Measurements from ENCODE around the gene MS4A10. TPM values are rescaled to one million over a fixed set of nuclear protein-coding genes. Genes with fewer than 3 reads are reported as not detected.

Gene MS4A10
- total and polyA plus RNA-seq, 4 donors: not detected

- Histone ChIP-seq H3K4me3 (no peak overlapping the region), H3K27me3 (ENCODE audit: control insufficient read depth in 3 of 3, insufficient read depth in 3 of 3, low read length in 2 of 3) (peaks cover 0 to 2% (median 0%) of the 10 kb centered on the region in 3 donors), H3K9ac (ENCODE audit: insufficient read depth in 1 of 2, low read length in 2 of 2) (no peak overlapping the region), H3K27ac (ENCODE audit: low read depth in 1 of 2, low read length in 1 of 2) (no peak overlapping the region), H3K9me3 (ENCODE audit: control insufficient read depth in 4 of 4, insufficient read depth in 3 of 4, low read length in 3 of 4) (no peaks in the 10 kb centered on the region), H3K36me3 (ENCODE audit: control insufficient read depth in 4 of 4, insufficient read depth in 4 of 4, low read length in 4 of 4) (no peaks in the 10 kb centered on the region), H3K4me1 (ENCODE audit: control insufficient read depth in 5 of 5, insufficient read depth in 5 of 5, low read length in 5 of 5) (peaks cover 0 to 2% (median 0%) of the 10 kb centered on the region in 5 donors)
- DNase-seq (no peak), ATAC-seq (ENCODE audit: insufficient read depth, low FRiP score) (no peak)
- no peak for TF ChIP-seq CTCF (IDR thresholded peaks at IDR 0.05; ENCODE audit: control extremely low read depth, extremely low read depth)
- WGBS, 2 donors: 85 to 89% methylated on average over 8 of the region's 8 CpGs
These were observed 16.9 kb upstream of the MS4A10 start for GRCh38 chr11:60768202-60768601.

DNA sequence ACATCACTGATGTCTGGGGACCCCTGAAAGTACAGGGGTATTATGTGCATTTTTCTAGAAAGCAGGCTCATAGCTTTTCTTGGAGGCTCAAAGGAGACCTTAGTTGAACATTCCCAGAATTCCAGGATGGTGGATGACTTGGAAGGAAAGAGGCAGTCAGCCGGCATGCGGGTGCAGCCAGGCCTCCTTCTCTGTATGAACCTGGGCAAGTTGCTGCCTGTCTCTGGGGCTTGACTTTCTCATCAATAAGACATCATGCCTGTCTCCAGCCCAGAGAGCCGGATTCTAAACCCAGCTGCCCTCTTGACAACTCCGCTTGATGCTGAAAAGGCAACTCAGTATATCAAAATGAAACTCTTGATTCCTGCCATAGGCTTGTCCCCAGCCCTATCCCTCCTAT lies 15.9 kb upstream of the MS4A10 start:
- DNase-seq (no peak), ATAC-seq (ENCODE audit: insufficient read depth, low FRiP score) (no peak)
- no peaks in the 10 kb centered on the region for H3K4me1 ChIP-seq (ENCODE audit: control insufficient read depth in 5 of 5, insufficient read depth in 5 of 5, low read length in 5 of 5)
- no peak for TF ChIP-seq CTCF (IDR thresholded peaks at IDR 0.05; ENCODE audit: control extremely low read depth, extremely low read depth)
- H3K27me3 ChIP-seq (ENCODE audit: control insufficient read depth in 3 of 3, insufficient read depth in 3 of 3, low read length in 2 of 3): peaks cover 0 to 2% (median 0%) of the 10 kb centered on the region in 3 donors
- no peak overlapping the region for H3K4me3 ChIP-seq
- WGBS, 2 donors: 79 to 92% methylated on average over 4 of the region's 4 CpGs
- H3K36me3 ChIP-seq (ENCODE audit: control insufficient read depth in 4 of 4, insufficient read depth in 4 of 4, low read length in 4 of 4): no peaks in the 10 kb centered on the region
- no peaks in the 10 kb centered on the region for H3K9me3 ChIP-seq (ENCODE audit: control insufficient read depth in 4 of 4, insufficient read depth in 3 of 4, low read length in 3 of 4)
- H3K27ac ChIP-seq (ENCODE audit: low read depth in 1 of 2, low read length in 1 of 2): no peak overlapping the region
- no peak overlapping the region for H3K9ac ChIP-seq (ENCODE audit: insufficient read depth in 1 of 2, low read length in 2 of 2)

DNA sequence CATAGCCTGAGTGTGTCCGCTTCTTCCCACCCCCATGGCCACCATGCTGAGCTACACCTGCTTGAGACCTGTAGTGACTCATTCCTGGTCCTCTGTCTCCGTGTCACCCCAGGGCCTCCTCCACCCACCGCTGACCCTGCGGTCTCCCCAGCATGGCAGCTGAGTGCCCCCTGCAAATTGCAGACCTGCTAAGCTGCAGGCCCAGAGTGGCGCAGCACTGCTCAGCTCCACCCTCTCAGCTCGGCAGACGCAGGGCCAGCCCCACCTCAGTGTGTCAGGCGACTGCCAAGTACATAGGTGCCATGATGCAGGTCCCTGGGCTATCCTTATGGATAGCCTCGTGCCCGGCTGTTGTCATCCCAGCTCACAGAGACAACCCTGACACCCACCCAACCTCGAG lies 15.3 kb upstream of the MS4A10 start:
- H3K4me3 ChIP-seq: no peak overlapping the region
- TF ChIP-seq CTCF (IDR thresholded peaks at IDR 0.05; ENCODE audit: control extremely low read depth, extremely low read depth): no peak
- H3K27me3 ChIP-seq (ENCODE audit: control insufficient read depth in 3 of 3, insufficient read depth in 3 of 3, low read length in 2 of 3): peaks cover 0 to 2% (median 0%) of the 10 kb centered on the region in 3 donors
- H3K36me3 ChIP-seq (ENCODE audit: control insufficient read depth in 4 of 4, insufficient read depth in 4 of 4, low read length in 4 of 4): no peaks in the 10 kb centered on the region
- H3K9ac ChIP-seq (ENCODE audit: insufficient read depth in 1 of 2, low read length in 2 of 2): no peak overlapping the region
- 88 to 92% methylated on average over 11 of the region's 11 CpGs for WGBS, 2 donors
- H3K9me3 ChIP-seq (ENCODE audit: control insufficient read depth in 4 of 4, insufficient read depth in 3 of 4, low read length in 3 of 4): no peaks in the 10 kb centered on the region
- DNase-seq (no peak), ATAC-seq (ENCODE audit: insufficient read depth, low FRiP score) (no peak)
- H3K27ac ChIP-seq (ENCODE audit: low read depth in 1 of 2, low read length in 1 of 2): no peak overlapping the region
- H3K4me1 ChIP-seq (ENCODE audit: control insufficient read depth in 5 of 5, insufficient read depth in 5 of 5, low read length in 5 of 5): no peaks in the 10 kb centered on the region

GRCh38 chr11:60771146-60771545 lies 14.0 kb upstream of the MS4A10 start:
- DNase-seq (no peak), ATAC-seq (ENCODE audit: insufficient read depth, low FRiP score) (no peak)
- H3K36me3 ChIP-seq (ENCODE audit: control insufficient read depth in 4 of 4, insufficient read depth in 4 of 4, low read length in 4 of 4): no peaks in the 10 kb centered on the region
- no peak overlapping the region for H3K4me3 ChIP-seq
- peaks cover 0 to 2% (median 0%) of the 10 kb centered on the region in 3 donors for H3K27me3 ChIP-seq (ENCODE audit: control insufficient read depth in 3 of 3, insufficient read depth in 3 of 3, low read length in 2 of 3)
- TF ChIP-seq CTCF (IDR thresholded peaks at IDR 0.05; ENCODE audit: control extremely low read depth, extremely low read depth): no peak
- WGBS, 2 donors: 84 to 93% methylated on average over 4 of the region's 4 CpGs
- peaks cover 0 to 2% (median 0%) of the 10 kb centered on the region in 5 donors for H3K4me1 ChIP-seq (ENCODE audit: control insufficient read depth in 5 of 5, insufficient read depth in 5 of 5, low read length in 5 of 5)
- no peak overlapping the region for H3K27ac ChIP-seq (ENCODE audit: low read depth in 1 of 2, low read length in 1 of 2)
- H3K9me3 ChIP-seq (ENCODE audit: control insufficient read depth in 4 of 4, insufficient read depth in 3 of 4, low read length in 3 of 4): no peaks in the 10 kb centered on the region
- H3K9ac ChIP-seq (ENCODE audit: insufficient read depth in 1 of 2, low read length in 2 of 2): no peak overlapping the region
